HT1080 (cell line): ENCODE results near the gene KSR2. TPM values are rescaled to one million over a fixed set of nuclear protein-coding genes. Genes with fewer than 3 reads are reported as not detected.
"Not testable (repeated sequence)": the region's sequence is repeated elsewhere in the genome, so short reads cannot be mapped to it uniquely, and the experiment has no call there.

Experiments
- DNase-seq: peaks from one replicate; pipeline ENCODE4 v3.0.0-alpha.2; 2015; ENCODE audit warnings: low read depth
- total RNA-seq: library from RNA; depleted of rRNA; stranded (reverse); fragments of >200 nt; shearing (Covaris generic); gene quantifications from 2 replicates; pipeline ENCODE4 v1.2.3, GENCODE V29; 2014

Gene KSR2
- total RNA-seq, 1 experiment from 2014 or later, result not detected

GRCh38 chr12:117761528-117762100 lies 207.2 kb downstream of the KSR2 start:
- DNase-seq, result no peak

GRCh38 chr12:117760990-117761389 lies 207.8 kb downstream of the KSR2 start:
- DNase-seq, result no peak

- no peak for DNase-seq
Measured at GRCh38 chr12:117750657-117751056, 218.1 kb downstream of the KSR2 start.

- no peak for DNase-seq
Measured at GRCh38 chr12:117749431-117749830, 219.4 kb downstream of the KSR2 start.

- not testable (repeated sequence) for DNase-seq
Measured at GRCh38 chr12:117746358-117746757, 222.4 kb downstream of the KSR2 start.

- DNase-seq, result no peak
Measured at GRCh38 chr12:117744418-117744817, 224.4 kb downstream of the KSR2 start.

- no peak for DNase-seq
Measured at GRCh38 chr12:117743761-117744160, 225.0 kb downstream of the KSR2 start.

- no peak for DNase-seq
Measured at GRCh38 chr12:117742721-117743120, 226.1 kb downstream of the KSR2 start.

- no peak for DNase-seq
Measured at GRCh38 chr12:117738233-117738632, 230.6 kb downstream of the KSR2 start.

GRCh38 chr12:117733549-117733805 lies 235.3 kb downstream of the KSR2 start:
- DNase-seq, result no peak

GRCh38 chr12:117732761-117733548 lies 235.8 kb downstream of the KSR2 start:
- no peak for DNase-seq

GRCh38 chr12:117731131-117731530 lies 237.7 kb downstream of the KSR2 start:
- DNase-seq, result not testable (repeated sequence)

- DNase-seq, result no peak
Measured at GRCh38 chr12:117727301-117727700, 241.5 kb downstream of the KSR2 start.

- DNase-seq, result no peak
Measured at GRCh38 chr12:117724543-117724942, 244.2 kb downstream of the KSR2 start.

GRCh38 chr12:117718559-117718958 lies 250.2 kb downstream of the KSR2 start:
- no peak for DNase-seq

- DNase-seq, result no peak
Measured at GRCh38 chr12:117718141-117718540, 250.6 kb downstream of the KSR2 start.

GRCh38 chr12:117714203-117714602 lies 254.6 kb downstream of the KSR2 start:
- no peak for DNase-seq

- no peak for DNase-seq
Measured at GRCh38 chr12:117710121-117710520, 258.7 kb downstream of the KSR2 start.

- no peak for DNase-seq
Measured at GRCh38 chr12:117707861-117708260, 260.9 kb downstream of the KSR2 start.

GRCh38 chr12:117703584-117703983 lies 265.2 kb downstream of the KSR2 start:
- no peak for DNase-seq

- no peak for DNase-seq
Measured at GRCh38 chr12:117702741-117703140, 266.0 kb downstream of the KSR2 start.

- no peak for DNase-seq
Measured at GRCh38 chr12:117699575-117699974, 269.2 kb downstream of the KSR2 start.

GRCh38 chr12:117699118-117699517 lies 269.7 kb downstream of the KSR2 start:
- no peak for DNase-seq
